AG04450 (cell line): ENCODE data around the gene OPHN1. TPM values are rescaled to one million over a fixed set of nuclear protein-coding genes. Genes with fewer than 3 reads are reported as not detected.

ENCODE experiments used
- CTCF ChIA-PET: fragments of 300-600, 350-600 bp; formaldehyde crosslinking; extraction: SDS; loops from one replicate; lab custom pipeline; 2022; ENCODE audit warnings: antibody characterized with exemption, inconsistent platforms; lab: Charles Lee
- POLR2A ChIA-PET: fragments of 350-600 bp; formaldehyde crosslinking; extraction: SDS; loops from one replicate; lab custom pipeline; 2021; ENCODE audit warnings: antibody characterized with exemption, inconsistent platforms; lab: Yijun Ruan, JAX
- DNase-seq: peaks from one replicate; pipeline ENCODE4 v3.0.0-alpha.2; 2011; ENCODE audit warnings: low read depth, low spot score
- H3K27ac ChIP-seq: one replicate; pipeline ENCODE4 v1.5.1; 2012; ENCODE audit warnings: low read depth, low read length, control low read depth
- H3K27me3 ChIP-seq: one replicate; pipeline ENCODE4 v1.6.0; 2012; ENCODE audit warnings: low read length; ENCODE audit not compliant: control insufficient read depth, insufficient read depth
- H3K4me3 ChIP-seq: 2 replicates; pipeline ENCODE4 v1.5.1; 2011; ENCODE audit warnings: mild to moderate bottlenecking, low read depth, low read length, control low read depth
- H3K9me3 ChIP-seq: 2 replicates; pipeline ENCODE4 v1.5.1; 2012; ENCODE audit warnings: low read length; ENCODE audit not compliant: control insufficient read depth, insufficient read depth
- CTCF ChIP-seq: IDR thresholded peaks from 2 replicates; pipeline ENCODE4 v1.5.1; 2011; ENCODE audit warnings: low read depth, low read length, control low read depth, inconsistent platforms
- polyA plus RNA-seq: library from polyadenylated mRNA; depleted of rRNA; stranded (reverse); fragments of >200 nt; gene quantifications from 2 replicates; pipeline ENCODE4 v1.2.3, GENCODE V29; 2011

OPHN1 gene
- polyA plus RNA-seq, 1 experiment: 6.7 TPM

GRCh38 chrX:68420559-68420958 is 12.7 kb downstream of the OPHN1 start:
- ChIA-PET CTCF (interaction anchor here (0.6 to 1.1 kb wide), 3 partner anchors 21 to 224 kb away, joined by 3 read pairs; no protein-coding TSS in a partner anchor), POLR2A (no interaction called here)
- no peak for DNase-seq
- no peak for TF ChIP-seq CTCF
- Histone ChIP-seq H3K27ac (no peak overlapping the region), H3K27me3 (no peaks in the 10 kb centered on the region), H3K9me3 (no peaks in the 10 kb centered on the region), H3K4me3 (no peak overlapping the region)

- H3K27ac ChIP-seq: no peak overlapping the region
- ChIA-PET CTCF (interaction anchor here (0.6 to 1.1 kb wide), 3 partner anchors 21 to 223 kb away, joined by 3 read pairs; no protein-coding TSS in a partner anchor), POLR2A (no interaction called here)
- H3K27me3 ChIP-seq: no peaks in the 10 kb centered on the region
- H3K4me3 ChIP-seq: no peak overlapping the region
- no peaks in the 10 kb centered on the region for H3K9me3 ChIP-seq
- DNase-seq: no peak
- TF ChIP-seq CTCF: no peak
Observed at GRCh38 chrX:68419975-68420374, 13.3 kb downstream of the OPHN1 start.

GRCh38 chrX:68417651-68418050 is 15.6 kb downstream of the OPHN1 start:
- TF ChIP-seq CTCF: no peak
- H3K4me3 ChIP-seq: no peak overlapping the region
- POLR2A ChIA-PET: no interaction called here
- no peaks in the 10 kb centered on the region for H3K9me3 ChIP-seq
- no peaks in the 10 kb centered on the region for H3K27me3 ChIP-seq
- CTCF ChIA-PET: no interaction called here
- no peak for DNase-seq
- no peak overlapping the region for H3K27ac ChIP-seq

- Histone ChIP-seq H3K9me3 (no peaks in the 10 kb centered on the region), H3K27ac (no peak overlapping the region), H3K4me3 (no peak overlapping the region), H3K27me3 (no peaks in the 10 kb centered on the region)
- POLR2A ChIA-PET: no interaction called here
- CTCF ChIA-PET: no interaction called here
- DNase-seq: no peak
- no peak for TF ChIP-seq CTCF
Observed at GRCh38 chrX:68416592-68416991, 16.7 kb downstream of the OPHN1 start.

- no peak for TF ChIP-seq CTCF
- POLR2A ChIA-PET: no interaction called here
- no peak overlapping the region for H3K27ac ChIP-seq
- H3K9me3 ChIP-seq: no peaks in the 10 kb centered on the region
- H3K27me3 ChIP-seq: no peaks in the 10 kb centered on the region
- DNase-seq: no peak
- no peak overlapping the region for H3K4me3 ChIP-seq
- CTCF ChIA-PET: no interaction called here
Observed at GRCh38 chrX:68415316-68415715, 18.0 kb downstream of the OPHN1 start.
